Breast epithelium (tissue), 3 donors: Measurements from ENCODE around the gene CCDC74A.

Source experiments
- POLR2A ChIP-seq: fragments of 450-650 bp; IDR thresholded peaks from one replicate; pipeline ENCODE4 v1.6.1; 2016; ENCODE audit warnings: antibody characterized with exemption, mild to moderate bottlenecking, moderate library complexity
- TF ChIP-seq, protein P1 (sequence below), 3 donors: fragments of 450-650 bp; IDR thresholded peaks; one replicate each; pipeline ENCODE4 v1.5.1; 2016 to 2017; ENCODE audit warnings: antibody characterized with exemption in 3 of 3, mild to moderate bottlenecking in 3 of 3, moderate library complexity in 3 of 3

DNA sequence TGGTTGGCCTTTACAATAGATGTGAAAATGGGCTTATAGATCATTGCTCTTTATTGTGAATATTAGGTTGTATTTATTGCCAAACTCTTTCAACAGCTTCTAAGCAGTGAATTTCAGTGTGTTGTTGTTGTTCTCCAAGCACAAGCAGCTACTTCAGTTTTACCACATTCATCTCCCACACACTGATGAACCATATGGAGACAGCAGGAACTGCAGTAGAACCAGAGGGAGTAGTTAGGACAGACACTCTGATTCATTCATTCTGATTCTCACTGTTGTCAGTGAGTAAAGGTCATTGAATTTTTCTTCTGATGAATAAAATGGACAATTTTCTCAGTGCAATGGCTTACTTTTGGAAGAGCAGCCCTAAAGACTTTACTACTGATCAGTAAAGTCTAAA is 40.2 kb downstream of the CCDC74A start:
- TF ChIP-seq, protein P1, sequence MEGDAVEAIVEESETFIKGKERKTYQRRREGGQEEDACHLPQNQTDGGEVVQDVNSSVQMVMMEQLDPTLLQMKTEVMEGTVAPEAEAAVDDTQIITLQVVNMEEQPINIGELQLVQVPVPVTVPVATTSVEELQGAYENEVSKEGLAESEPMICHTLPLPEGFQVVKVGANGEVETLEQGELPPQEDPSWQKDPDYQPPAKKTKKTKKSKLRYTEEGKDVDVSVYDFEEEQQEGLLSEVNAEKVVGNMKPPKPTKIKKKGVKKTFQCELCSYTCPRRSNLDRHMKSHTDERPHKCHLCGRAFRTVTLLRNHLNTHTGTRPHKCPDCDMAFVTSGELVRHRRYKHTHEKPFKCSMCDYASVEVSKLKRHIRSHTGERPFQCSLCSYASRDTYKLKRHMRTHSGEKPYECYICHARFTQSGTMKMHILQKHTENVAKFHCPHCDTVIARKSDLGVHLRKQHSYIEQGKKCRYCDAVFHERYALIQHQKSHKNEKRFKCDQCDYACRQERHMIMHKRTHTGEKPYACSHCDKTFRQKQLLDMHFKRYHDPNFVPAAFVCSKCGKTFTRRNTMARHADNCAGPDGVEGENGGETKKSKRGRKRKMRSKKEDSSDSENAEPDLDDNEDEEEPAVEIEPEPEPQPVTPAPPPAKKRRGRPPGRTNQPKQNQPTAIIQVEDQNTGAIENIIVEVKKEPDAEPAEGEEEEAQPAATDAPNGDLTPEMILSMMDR (IDR thresholded peaks at IDR 0.05), result no peak
- TF ChIP-seq POLR2A, result no peak
